HepG2 (cell line): ENCODE results near the gene NDUFS4. TPM values are rescaled to one million over a fixed set of nuclear protein-coding genes. Genes with fewer than 3 reads are reported as not detected.

Source experiments
- ATAC-seq: fragments of 200-7000 bp; cut with Tn5 transposase; 3 replicates; pipeline ENCODE4 v1.9.1; 2020; ENCODE audit warnings: mild to moderate bottlenecking, moderate library complexity
- BruUV-seq: library from RNA; stranded (reverse); fragments of 400-500 nt; replicated peaks from 2 replicates; lab custom pipeline; 2021; lab: Mats Ljungman, UMichigan
- CTCF ChIA-PET: fragments of 300-600 bp; formaldehyde crosslinking; extraction: SDS; loops from one replicate; lab custom pipeline; 2021; ENCODE audit warnings: low total read pairs, inconsistent platforms, low intra/inter-chr PET ratio; lab: Yijun Ruan, JAX
- POLR2A ChIA-PET: fragments of 350-600 bp; sonication (Branson Sonifier 250); formaldehyde crosslinking; loops from one replicate; lab custom pipeline; 2020; ENCODE audit warnings: antibody characterized with exemption, inconsistent platforms; lab: Yijun Ruan, JAX
- DNase-seq: peaks from one replicate; pipeline ENCODE4 v3.0.0-alpha.2; 2015; ENCODE audit warnings: low spot score
- FAIRE-seq: peaks from 3 replicates; lab custom pipeline; 2011; peaks lifted over from hg19 to GRCh38; lab: Jason Lieb, UNC
- H2AFZ ChIP-seq: one replicate; pipeline ENCODE4 v1.6.1; 2011; ENCODE audit warnings: low read length, inconsistent platforms
- H3K27ac ChIP-seq: fragments of 300-600 bp; 3 replicates; pipeline ENCODE4 v1.8.0; 2011; ENCODE audit warnings: mixed run types, mild to moderate bottlenecking, mixed read lengths, low read length, inconsistent platforms; ENCODE audit not compliant: insufficient read depth; ENCODE audit errors: extremely low read length
- H3K27me3 ChIP-seq, 2 experiments: fragments of 200-600 bp in 1 of 2; 2 replicates in 1 of 2; 3 replicates in 1 of 2; pipeline versions ENCODE4 v1.6.0 to v1.8.0; 2011; ENCODE audit warnings: low read length in 2 of 2, mild to moderate bottlenecking in 2 of 2, moderate library complexity in 2 of 2, inconsistent platforms in 1 of 2; ENCODE audit not compliant: insufficient read depth in 2 of 2, control insufficient read depth in 1 of 2
- H3K36me3 ChIP-seq, 2 experiments: fragments of 200-600 bp in 1 of 2; replicated peaks in 1 of 2; 2 replicates in 1 of 2; 3 replicates in 1 of 2; pipeline versions ENCODE4 v1.5.1 to v1.8.0; 2011; ENCODE audit warnings: low read length in 2 of 2, inconsistent platforms in 1 of 2; ENCODE audit not compliant: insufficient read depth in 2 of 2, control insufficient read depth in 1 of 2
- H3K4me1 ChIP-seq: 2 replicates; pipeline ENCODE4 v1.5.1; 2012; ENCODE audit warnings: low read length, inconsistent platforms; ENCODE audit not compliant: insufficient read depth
- H3K4me2 ChIP-seq: 2 replicates; pipeline ENCODE4 v1.6.0; 2011; ENCODE audit warnings: low read depth, low read length, inconsistent platforms
- H3K4me3 ChIP-seq, 3 experiments: fragments of 200-600 bp in 1 of 3; sonication (generic), shearing (Covaris generic) in 1 of 3; replicated peaks in 1 of 3; 2 replicates each; pipeline ENCODE4 v1.5.1; 2011 to 2016; ENCODE audit warnings: low read length in 3 of 3, inconsistent platforms in 2 of 3, low read depth in 2 of 3, mild to moderate bottlenecking in 2 of 3, control low read depth in 1 of 3, mixed read lengths in 1 of 3; ENCODE audit not compliant: insufficient read depth in 1 of 3
- H3K79me2 ChIP-seq: one replicate; pipeline ENCODE4 v1.6.1; 2011; ENCODE audit warnings: low read length, inconsistent platforms; ENCODE audit not compliant: insufficient read depth
- H3K9ac ChIP-seq: 2 replicates; pipeline ENCODE4 v1.6.0; 2011; ENCODE audit warnings: mild to moderate bottlenecking, low read depth, low read length, inconsistent platforms; ENCODE audit not compliant: insufficient read depth
- H3K9me3 ChIP-seq: 2 replicates; pipeline ENCODE4 v1.5.1; 2012; ENCODE audit warnings: mild to moderate bottlenecking, low read length
- H4K20me1 ChIP-seq: 2 replicates; pipeline ENCODE4 v1.6.0; 2011; ENCODE audit warnings: inconsistent platforms, mild to moderate bottlenecking, low read length, moderate library complexity; ENCODE audit not compliant: insufficient read depth
- ATRX ChIP-seq: sonication (generic); formaldehyde crosslinking; IDR thresholded peaks from 2 replicates; pipeline ENCODE4 v1.4.0; 2020; ENCODE audit warnings: missing genetic modification reagents, borderline replicate concordance
- BRCA1 ChIP-seq: sonication (generic); formaldehyde crosslinking; IDR thresholded peaks from 2 replicates; pipeline ENCODE4 v1.4.0; 2020; ENCODE audit warnings: missing genetic modification reagents
- CHD2 ChIP-seq: IDR thresholded peaks from 2 replicates; pipeline ENCODE4 v1.6.1; 2011; ENCODE audit warnings: low read depth, low read length, improper control_type of control experiment
- FOXJ3 ChIP-seq: sonication (generic); formaldehyde crosslinking; IDR thresholded peaks from 2 replicates; pipeline ENCODE4 v1.4.0; 2020; ENCODE audit warnings: missing genetic modification reagents, mild to moderate bottlenecking, borderline replicate concordance
- MBNL3 ChIP-seq: fragments of 250-450 bp; sonication (Bioruptor Pico); conservative IDR thresholded peaks from 2 replicates; pipeline ENCODE4 v1.8.0; 2022; ENCODE audit warnings: mild to moderate bottlenecking, inconsistent platforms
- NFIC ChIP-seq: IDR thresholded peaks from 2 replicates; pipeline ENCODE4 v1.6.1; 2012; ENCODE audit warnings: mild to moderate bottlenecking, low read length, inconsistent platforms
- THRA ChIP-seq: sonication (generic); formaldehyde crosslinking; IDR thresholded peaks from 2 replicates; pipeline ENCODE4 v1.4.0; 2020; ENCODE audit warnings: missing genetic modification reagents, borderline replicate concordance
- ZBTB7A ChIP-seq: sonication (generic); formaldehyde crosslinking; IDR thresholded peaks from 2 replicates; pipeline ENCODE4 v1.8.0; 2022; ENCODE audit warnings: mild to moderate bottlenecking, missing genetic modification reagents
- ZNF18 ChIP-seq: sonication (generic); formaldehyde crosslinking; IDR thresholded peaks from 2 replicates; pipeline ENCODE4 v1.8.0; 2022; ENCODE audit warnings: mild to moderate bottlenecking, missing genetic modification reagents; ENCODE audit not compliant: insufficient replicate concordance
- ZNF343 ChIP-seq: sonication (generic); formaldehyde crosslinking; IDR thresholded peaks from 2 replicates; pipeline ENCODE4 v1.4.0; 2020; ENCODE audit warnings: mild to moderate bottlenecking, missing genetic modification reagents
- WGBS: methylation state at CpG from one replicate; pipeline ENCODE4 v1.1.6; 2017; ENCODE audit warnings: low lambda C conversion rate; 5-methylcytosine and 5-hydroxymethylcytosine counted together
- in situ Hi-C: cut with HindIII; loops from 2 replicates; pipeline ENCODE4 v1.10.0; 2017; ENCODE audit warnings: low pct_unique_long_range_greater_than_20kb; ENCODE audit not compliant: extremely low pct_ligation_motif_present
- intact Hi-C: fragments of 100-400 bp; cut with micrococcal nuclease; formaldehyde crosslinking; loops from one replicate; pipeline ENCODE4 v1.10.0; 2022; ENCODE audit not compliant: unreplicated experiment
- polyA plus RNA-seq, 8 experiments: library from polyadenylated mRNA; depleted of rRNA in 3 of 8; stranded (reverse) in 7 of 8; unstranded in 1 of 8; fragments of >200 nt; fragmentation: Illumina TruSeq in 4 of 8; extraction: Trizol in 4 of 8; gene quantifications; 2 replicates each; pipeline versions ENCODE4 v1.2.1 to v1.2.3, GENCODE V29; 2011 to 2016; ENCODE audit warnings: low read depth in 4 of 8, missing spikeins in 1 of 8, mixed read lengths in 1 of 8; ENCODE audit not compliant: insufficient read depth in 1 of 8
- total RNA-seq, 5 experiments: library from RNA; depleted of rRNA; stranded (reverse); fragments of >200 nt; fragmentation: Illumina TruSeq; extraction: Trizol; gene quantifications; 2 replicates each; pipeline ENCODE4 v1.2.3, GENCODE V29; 2016; ENCODE audit warnings: low read depth in 1 of 5

NDUFS4 gene
- total and polyA plus RNA-seq, 2 of the 13 experiments (the other 11 are each of a cell fraction or from before 2014, with no cell fraction given), result 121 to 126 TPM

GRCh38 chr5:53714667-53715010 lies 154.2 kb downstream of the NDUFS4 start (continued):
- no peak for TF ChIP-seq MBNL3 (CRISPR knock-in tag)

DNA sequence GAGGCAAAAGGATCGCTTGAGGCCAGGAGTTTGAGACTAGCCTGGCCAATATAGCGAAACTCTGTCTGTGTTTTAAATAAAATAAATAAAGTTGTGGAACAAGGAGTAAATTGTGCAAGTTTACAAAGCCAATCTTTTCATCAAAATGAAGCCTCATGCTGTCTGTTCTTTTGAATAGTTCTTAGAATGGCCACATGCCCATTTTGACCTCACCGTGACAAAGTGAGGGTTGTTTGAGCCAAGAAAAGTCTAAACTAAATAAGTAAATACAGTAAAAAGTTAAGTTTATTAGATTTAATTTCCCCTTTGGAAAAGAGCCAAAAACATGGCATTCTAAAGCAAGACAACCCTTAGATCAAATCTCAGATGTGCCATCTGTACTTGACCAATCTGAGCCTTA lies 165.7 kb downstream of the NDUFS4 start:
- ChIA-PET POLR2A (no interaction called here), CTCF (no interaction called here)
- no peaks in the 10 kb centered on the region for H3K9me3 ChIP-seq
- in situ Hi-C loops, result no loop called here
- no TSS peak for BruUV-seq
- H2AFZ ChIP-seq, result no peak overlapping the region
- H3K9ac ChIP-seq, result no peak overlapping the region
- FAIRE-seq, result no peak
- intact Hi-C loops, result no loop called here
- no peaks in the 10 kb centered on the region for H3K79me2 ChIP-seq
- DNase-seq, result no peak
- no peaks in the 10 kb centered on the region for H3K27me3 ChIP-seq
- H3K4me3 ChIP-seq, result no peak overlapping the region
- H4K20me1 ChIP-seq, result no peaks in the 10 kb centered on the region
- H3K4me1 ChIP-seq, result no peaks in the 10 kb centered on the region
- 43% methylated on average over 3 of the region's 3 CpGs for WGBS
- H3K27ac ChIP-seq, result no peak overlapping the region
- TF ChIP-seq ZNF18 (CRISPR knock-in tag) (no peak), FOXJ3 (CRISPR knock-in tag) (no peak)
- no peaks in the 10 kb centered on the region for H3K36me3 ChIP-seq
- no peak overlapping the region for H3K4me2 ChIP-seq
- ATAC-seq, result no peak

- Histone ChIP-seq H3K4me2 (no peak overlapping the region), H3K36me3 (no peaks in the 10 kb centered on the region), H2AFZ (no peak overlapping the region), H3K27me3 (no peaks in the 10 kb centered on the region), H3K4me3 (no peak overlapping the region), H3K9ac (no peak overlapping the region), H4K20me1 (no peaks in the 10 kb centered on the region), H3K4me1 (no peaks in the 10 kb centered on the region), H3K9me3 (no peaks in the 10 kb centered on the region), H3K27ac (no peak overlapping the region), H3K79me2 (no peaks in the 10 kb centered on the region)
- intact Hi-C loops, result no loop called here
- in situ Hi-C loops, result no loop called here
- whole genome bisulfite sequencing, result 77% methylated on average over 1 of the region's 1 CpG
- ATAC-seq (no peak), FAIRE-seq (no peak), DNase-seq (no peak)
- CTCF ChIA-PET, result no interaction called here
- no TSS peak for BruUV-seq
- POLR2A ChIA-PET, result no interaction called here
- TF ChIP-seq ATRX, result no peak
- TF ChIP-seq BRCA1, result no peak
- no peak for TF ChIP-seq NFIC
- no peak for TF ChIP-seq CHD2
- TF ChIP-seq ZNF343, result no peak
- no peak for TF ChIP-seq ZBTB7A
- TF ChIP-seq THRA, result no peak
Observed at GRCh38 chr5:53730943-53731342, 170.5 kb downstream of the NDUFS4 start.
